HEK293 (cell line): Measurements from ENCODE around the gene CLCNKA.
A peak's percentile ranks its signal among the peaks of the same experiment; 100 is the strongest.

Experiments used
- GLIS1 ChIP-seq: fragments of 450-650 bp; formaldehyde crosslinking; IDR thresholded peaks from 2 replicates; pipeline ENCODE4 v1.5.1; 2016; ENCODE audit warnings: missing biosample characterization, missing genetic modification characterization
- KLF16 ChIP-seq: fragments of 450-650 bp; formaldehyde crosslinking; IDR thresholded peaks from 2 replicates; pipeline ENCODE4 v1.5.1; 2017; ENCODE audit warnings: missing biosample characterization, missing genetic modification characterization
- KLF7 ChIP-seq: fragments of 450-650 bp; formaldehyde crosslinking; IDR thresholded peaks from 2 replicates; pipeline ENCODE4 v1.5.1; 2016; ENCODE audit warnings: missing biosample characterization, missing genetic modification characterization, borderline replicate concordance
- ZBTB21 ChIP-seq: fragments of 450-650 bp; formaldehyde crosslinking; IDR thresholded peaks from 2 replicates; pipeline ENCODE4 v1.5.1; 2017; ENCODE audit warnings: missing biosample characterization, missing genetic modification characterization
- ZBTB7A ChIP-seq: fragments of 450-650 bp; formaldehyde crosslinking; IDR thresholded peaks from 2 replicates; pipeline ENCODE4 v1.5.1; 2016; ENCODE audit warnings: low read depth, missing biosample characterization, missing genetic modification characterization
- ZFP69B ChIP-seq: fragments of 450-650 bp; formaldehyde crosslinking; IDR thresholded peaks from 2 replicates; pipeline ENCODE4 v1.5.1; 2016; ENCODE audit warnings: missing biosample characterization, missing genetic modification characterization
- ZNF112 ChIP-seq: fragments of 450-650 bp; formaldehyde crosslinking; IDR thresholded peaks from 2 replicates; pipeline ENCODE4 v1.5.0; 2017; ENCODE audit warnings: missing biosample characterization, missing genetic modification characterization
- ZNF184 ChIP-seq: fragments of 450-650 bp; IDR thresholded peaks from 2 replicates; pipeline ENCODE4 v1.5.1; 2018; ENCODE audit warnings: missing biosample characterization, mild to moderate bottlenecking, missing genetic modification characterization
- ZNF2 ChIP-seq: fragments of 450-650 bp; formaldehyde crosslinking; IDR thresholded peaks from 2 replicates; pipeline ENCODE4 v1.5.1; 2016; ENCODE audit warnings: missing biosample characterization, missing genetic modification characterization
- ZNF221 ChIP-seq: fragments of 450-650 bp; formaldehyde crosslinking; IDR thresholded peaks from 2 replicates; pipeline ENCODE4 v1.5.1; 2017; ENCODE audit warnings: missing biosample characterization, missing genetic modification characterization, borderline replicate concordance
- ZNF223 ChIP-seq: fragments of 450-650 bp; formaldehyde crosslinking; IDR thresholded peaks from 2 replicates; pipeline ENCODE4 v1.5.1; 2016; ENCODE audit warnings: missing biosample characterization, missing genetic modification characterization
- ZNF311 ChIP-seq: fragments of 450-650 bp; formaldehyde crosslinking; IDR thresholded peaks from 2 replicates; pipeline ENCODE4 v1.5.1; 2017; ENCODE audit warnings: missing biosample characterization, missing genetic modification characterization, borderline replicate concordance
- ZNF514 ChIP-seq: fragments of 450-650 bp; formaldehyde crosslinking; IDR thresholded peaks from 2 replicates; pipeline ENCODE4 v1.5.1; 2016; ENCODE audit warnings: missing biosample characterization, missing genetic modification characterization
- ZNF596 ChIP-seq: fragments of 450-650 bp; IDR thresholded peaks from 2 replicates; pipeline ENCODE4 v1.5.0; 2018; ENCODE audit warnings: missing biosample characterization, mild to moderate bottlenecking, missing genetic modification characterization, moderate library complexity
- ZNF677 ChIP-seq: fragments of 450-650 bp; IDR thresholded peaks from 2 replicates; pipeline ENCODE4 v1.5.0; 2018; ENCODE audit warnings: missing biosample characterization, mild to moderate bottlenecking, missing genetic modification characterization, moderate library complexity
- ZNF768 ChIP-seq: fragments of 450-650 bp; formaldehyde crosslinking; IDR thresholded peaks from 2 replicates; pipeline ENCODE4 v1.5.1; 2018; ENCODE audit warnings: missing biosample characterization, mild to moderate bottlenecking, missing genetic modification characterization
- TF ChIP-seq, protein P1 (sequence below): fragments of 450-650 bp; formaldehyde crosslinking; IDR thresholded peaks from 2 replicates; pipeline ENCODE4 v1.5.1; 2016; ENCODE audit warnings: missing biosample characterization, missing genetic modification characterization, low read depth
- TF ChIP-seq, protein P2 (sequence below): fragments of 450-650 bp; formaldehyde crosslinking; IDR thresholded peaks from 2 replicates; pipeline ENCODE4 v1.5.1; 2016; ENCODE audit warnings: missing biosample characterization, missing genetic modification characterization
- TF ChIP-seq, protein P3 (sequence below): fragments of 450-650 bp; formaldehyde crosslinking; IDR thresholded peaks from 2 replicates; pipeline ENCODE4 v1.5.1; 2016; ENCODE audit warnings: missing biosample characterization, missing genetic modification characterization
- TF ChIP-seq, protein P4 (sequence below): fragments of 450-650 bp; formaldehyde crosslinking; IDR thresholded peaks from 2 replicates; pipeline ENCODE4 v1.5.1; 2016; ENCODE audit warnings: missing biosample characterization, missing genetic modification characterization, borderline replicate concordance
- TF ChIP-seq, protein P5 (sequence below): fragments of 450-650 bp; formaldehyde crosslinking; conservative IDR thresholded peaks from 2 replicates; pipeline ENCODE4 v1.5.1; 2016; ENCODE audit warnings: low read depth, missing biosample characterization, missing genetic modification characterization
- TF ChIP-seq, protein P6 (sequence below): fragments of 450-650 bp; formaldehyde crosslinking; IDR thresholded peaks from 2 replicates; pipeline ENCODE4 v1.5.1; 2016; ENCODE audit warnings: missing biosample characterization, missing genetic modification characterization
- TF ChIP-seq, protein P7 (sequence below): fragments of 450-650 bp; formaldehyde crosslinking; IDR thresholded peaks from 2 replicates; pipeline ENCODE4 v1.5.1; 2016; ENCODE audit warnings: missing biosample characterization, missing genetic modification characterization
- TF ChIP-seq, protein P8 (sequence below): fragments of 450-650 bp; formaldehyde crosslinking; IDR thresholded peaks from 2 replicates; pipeline ENCODE4 v1.5.1; 2016; ENCODE audit warnings: missing biosample characterization, missing genetic modification characterization

Gene CLCNKA

DNA sequence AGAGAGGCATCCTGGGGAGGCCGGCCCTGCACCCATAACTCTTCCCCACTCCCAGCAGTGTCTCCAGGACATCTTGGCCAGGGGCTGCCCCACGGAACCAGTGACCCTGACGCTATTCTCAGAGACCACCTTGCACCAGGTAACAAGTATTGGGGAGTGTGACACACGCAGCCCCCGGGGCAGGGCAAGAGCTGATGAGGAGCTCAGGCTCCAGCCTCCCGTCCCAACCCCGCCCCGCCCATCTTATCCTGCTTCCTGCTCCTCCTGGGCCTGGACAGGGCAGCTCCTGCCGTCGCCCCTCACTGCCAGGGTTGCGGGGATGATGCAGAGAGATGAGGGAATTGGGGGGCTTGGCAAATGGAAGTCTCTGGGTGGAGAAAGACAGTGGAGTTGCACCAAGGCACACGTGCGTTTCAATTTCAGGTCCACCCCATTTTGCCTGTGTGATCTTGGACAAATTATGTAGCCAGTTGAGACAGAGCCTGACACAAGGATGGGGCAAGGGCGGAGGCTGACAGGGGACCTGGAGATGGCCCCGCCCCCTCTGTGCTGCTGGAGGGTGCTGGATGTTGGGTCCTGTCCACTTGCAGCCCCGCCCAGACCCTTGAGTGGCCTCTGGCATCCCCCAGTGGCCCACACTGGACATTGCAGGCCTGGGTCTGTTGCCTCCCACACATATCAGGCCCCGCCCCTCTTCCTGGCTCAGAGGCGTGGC is 10.7 kb downstream of the CLCNKA start (continued):
- TF ChIP-seq ZNF677: no peak
- TF ChIP-seq ZNF514: no peak
- TF ChIP-seq ZBTB21 (tag by site-specific recombination): no peak
- no peak for TF ChIP-seq ZFP69B (tag by site-specific recombination)
- TF ChIP-seq, protein P1, sequence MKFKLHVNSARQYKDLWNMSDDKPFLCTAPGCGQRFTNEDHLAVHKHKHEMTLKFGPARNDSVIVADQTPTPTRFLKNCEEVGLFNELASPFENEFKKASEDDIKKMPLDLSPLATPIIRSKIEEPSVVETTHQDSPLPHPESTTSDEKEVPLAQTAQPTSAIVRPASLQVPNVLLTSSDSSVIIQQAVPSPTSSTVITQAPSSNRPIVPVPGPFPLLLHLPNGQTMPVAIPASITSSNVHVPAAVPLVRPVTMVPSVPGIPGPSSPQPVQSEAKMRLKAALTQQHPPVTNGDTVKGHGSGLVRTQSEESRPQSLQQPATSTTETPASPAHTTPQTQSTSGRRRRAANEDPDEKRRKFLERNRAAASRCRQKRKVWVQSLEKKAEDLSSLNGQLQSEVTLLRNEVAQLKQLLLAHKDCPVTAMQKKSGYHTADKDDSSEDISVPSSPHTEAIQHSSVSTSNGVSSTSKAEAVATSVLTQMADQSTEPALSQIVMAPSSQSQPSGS: no peak
- no peak for TF ChIP-seq ZNF223
- no peak for TF ChIP-seq ZNF2 (tag by site-specific recombination)
- TF ChIP-seq, protein P2, sequence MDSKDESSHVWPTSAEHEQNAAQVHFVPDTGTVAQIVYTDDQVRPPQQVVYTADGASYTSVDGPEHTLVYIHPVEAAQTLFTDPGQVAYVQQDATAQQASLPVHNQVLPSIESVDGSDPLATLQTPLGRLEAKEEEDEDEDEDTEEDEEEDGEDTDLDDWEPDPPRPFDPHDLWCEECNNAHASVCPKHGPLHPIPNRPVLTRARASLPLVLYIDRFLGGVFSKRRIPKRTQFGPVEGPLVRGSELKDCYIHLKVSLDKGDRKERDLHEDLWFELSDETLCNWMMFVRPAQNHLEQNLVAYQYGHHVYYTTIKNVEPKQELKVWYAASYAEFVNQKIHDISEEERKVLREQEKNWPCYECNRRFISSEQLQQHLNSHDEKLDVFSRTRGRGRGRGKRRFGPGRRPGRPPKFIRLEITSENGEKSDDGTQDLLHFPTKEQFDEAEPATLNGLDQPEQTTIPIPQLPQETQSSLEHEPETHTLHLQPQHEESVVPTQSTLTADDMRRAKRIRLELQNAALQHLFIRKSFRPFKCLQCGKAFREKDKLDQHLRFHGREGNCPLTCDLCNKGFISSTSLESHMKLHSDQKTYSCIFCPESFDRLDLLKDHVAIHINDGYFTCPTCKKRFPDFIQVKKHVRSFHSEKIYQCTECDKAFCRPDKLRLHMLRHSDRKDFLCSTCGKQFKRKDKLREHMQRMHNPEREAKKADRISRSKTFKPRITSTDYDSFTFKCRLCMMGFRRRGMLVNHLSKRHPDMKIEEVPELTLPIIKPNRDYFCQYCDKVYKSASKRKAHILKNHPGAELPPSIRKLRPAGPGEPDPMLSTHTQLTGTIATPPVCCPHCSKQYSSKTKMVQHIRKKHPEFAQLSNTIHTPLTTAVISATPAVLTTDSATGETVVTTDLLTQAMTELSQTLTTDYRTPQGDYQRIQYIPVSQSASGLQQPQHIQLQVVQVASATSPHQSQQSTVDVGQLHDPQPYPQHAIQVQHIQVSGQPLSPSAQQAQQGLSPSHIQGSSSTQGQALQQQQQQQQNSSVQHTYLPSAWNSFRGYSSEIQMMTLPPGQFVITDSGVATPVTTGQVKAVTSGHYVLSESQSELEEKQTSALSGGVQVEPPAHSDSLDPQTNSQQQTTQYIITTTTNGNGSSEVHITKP: no peak
- TF ChIP-seq, protein P3, sequence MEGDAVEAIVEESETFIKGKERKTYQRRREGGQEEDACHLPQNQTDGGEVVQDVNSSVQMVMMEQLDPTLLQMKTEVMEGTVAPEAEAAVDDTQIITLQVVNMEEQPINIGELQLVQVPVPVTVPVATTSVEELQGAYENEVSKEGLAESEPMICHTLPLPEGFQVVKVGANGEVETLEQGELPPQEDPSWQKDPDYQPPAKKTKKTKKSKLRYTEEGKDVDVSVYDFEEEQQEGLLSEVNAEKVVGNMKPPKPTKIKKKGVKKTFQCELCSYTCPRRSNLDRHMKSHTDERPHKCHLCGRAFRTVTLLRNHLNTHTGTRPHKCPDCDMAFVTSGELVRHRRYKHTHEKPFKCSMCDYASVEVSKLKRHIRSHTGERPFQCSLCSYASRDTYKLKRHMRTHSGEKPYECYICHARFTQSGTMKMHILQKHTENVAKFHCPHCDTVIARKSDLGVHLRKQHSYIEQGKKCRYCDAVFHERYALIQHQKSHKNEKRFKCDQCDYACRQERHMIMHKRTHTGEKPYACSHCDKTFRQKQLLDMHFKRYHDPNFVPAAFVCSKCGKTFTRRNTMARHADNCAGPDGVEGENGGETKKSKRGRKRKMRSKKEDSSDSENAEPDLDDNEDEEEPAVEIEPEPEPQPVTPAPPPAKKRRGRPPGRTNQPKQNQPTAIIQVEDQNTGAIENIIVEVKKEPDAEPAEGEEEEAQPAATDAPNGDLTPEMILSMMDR: peak; percentile 79; the same call in 1 of the 2 replicates
- peak; percentile 47; the same call in 1 of the 2 replicates for TF ChIP-seq KLF7 (tag by site-specific recombination)
- TF ChIP-seq, protein P4, sequence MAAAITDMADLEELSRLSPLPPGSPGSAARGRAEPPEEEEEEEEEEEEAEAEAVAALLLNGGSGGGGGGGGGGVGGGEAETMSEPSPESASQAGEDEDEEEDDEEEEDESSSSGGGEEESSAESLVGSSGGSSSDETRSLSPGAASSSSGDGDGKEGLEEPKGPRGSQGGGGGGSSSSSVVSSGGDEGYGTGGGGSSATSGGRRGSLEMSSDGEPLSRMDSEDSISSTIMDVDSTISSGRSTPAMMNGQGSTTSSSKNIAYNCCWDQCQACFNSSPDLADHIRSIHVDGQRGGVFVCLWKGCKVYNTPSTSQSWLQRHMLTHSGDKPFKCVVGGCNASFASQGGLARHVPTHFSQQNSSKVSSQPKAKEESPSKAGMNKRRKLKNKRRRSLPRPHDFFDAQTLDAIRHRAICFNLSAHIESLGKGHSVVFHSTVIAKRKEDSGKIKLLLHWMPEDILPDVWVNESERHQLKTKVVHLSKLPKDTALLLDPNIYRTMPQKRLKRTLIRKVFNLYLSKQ (tag by site-specific recombination): no peak
- TF ChIP-seq, protein P5, sequence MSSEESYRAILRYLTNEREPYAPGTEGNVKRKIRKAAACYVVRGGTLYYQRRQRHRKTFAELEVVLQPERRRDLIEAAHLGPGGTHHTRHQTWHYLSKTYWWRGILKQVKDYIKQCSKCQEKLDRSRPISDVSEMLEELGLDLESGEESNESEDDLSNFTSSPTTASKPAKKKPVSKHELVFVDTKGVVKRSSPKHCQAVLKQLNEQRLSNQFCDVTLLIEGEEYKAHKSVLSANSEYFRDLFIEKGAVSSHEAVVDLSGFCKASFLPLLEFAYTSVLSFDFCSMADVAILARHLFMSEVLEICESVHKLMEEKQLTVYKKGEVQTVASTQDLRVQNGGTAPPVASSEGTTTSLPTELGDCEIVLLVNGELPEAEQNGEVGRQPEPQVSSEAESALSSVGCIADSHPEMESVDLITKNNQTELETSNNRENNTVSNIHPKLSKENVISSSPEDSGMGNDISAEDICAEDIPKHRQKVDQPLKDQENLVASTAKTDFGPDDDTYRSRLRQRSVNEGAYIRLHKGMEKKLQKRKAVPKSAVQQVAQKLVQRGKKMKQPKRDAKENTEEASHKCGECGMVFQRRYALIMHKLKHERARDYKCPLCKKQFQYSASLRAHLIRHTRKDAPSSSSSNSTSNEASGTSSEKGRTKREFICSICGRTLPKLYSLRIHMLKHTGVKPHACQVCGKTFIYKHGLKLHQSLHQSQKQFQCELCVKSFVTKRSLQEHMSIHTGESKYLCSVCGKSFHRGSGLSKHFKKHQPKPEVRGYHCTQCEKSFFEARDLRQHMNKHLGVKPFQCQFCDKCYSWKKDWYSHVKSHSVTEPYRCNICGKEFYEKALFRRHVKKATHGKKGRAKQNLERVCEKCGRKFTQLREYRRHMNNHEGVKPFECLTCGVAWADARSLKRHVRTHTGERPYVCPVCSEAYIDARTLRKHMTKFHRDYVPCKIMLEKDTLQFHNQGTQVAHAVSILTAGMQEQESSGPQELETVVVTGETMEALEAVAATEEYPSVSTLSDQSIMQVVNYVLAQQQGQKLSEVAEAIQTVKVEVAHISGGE (tag by site-specific recombination): no peak
- no peak for TF ChIP-seq ZNF112
- TF ChIP-seq, protein P6, sequence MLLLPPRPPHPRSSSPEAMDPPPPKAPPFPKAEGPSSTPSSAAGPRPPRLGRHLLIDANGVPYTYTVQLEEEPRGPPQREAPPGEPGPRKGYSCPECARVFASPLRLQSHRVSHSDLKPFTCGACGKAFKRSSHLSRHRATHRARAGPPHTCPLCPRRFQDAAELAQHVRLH: no peak
- no peak for TF ChIP-seq ZBTB7A (tag by site-specific recombination)
- TF ChIP-seq, protein P7, sequence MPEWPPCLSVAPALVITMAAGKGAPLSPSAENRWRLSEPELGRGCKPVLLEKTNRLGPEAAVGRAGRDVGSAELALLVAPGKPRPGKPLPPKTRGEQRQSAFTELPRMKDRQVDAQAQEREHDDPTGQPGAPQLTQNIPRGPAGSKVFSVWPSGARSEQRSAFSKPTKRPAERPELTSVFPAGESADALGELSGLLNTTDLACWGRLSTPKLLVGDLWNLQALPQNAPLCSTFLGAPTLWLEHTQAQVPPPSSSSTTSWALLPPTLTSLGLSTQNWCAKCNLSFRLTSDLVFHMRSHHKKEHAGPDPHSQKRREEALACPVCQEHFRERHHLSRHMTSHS (tag by site-specific recombination): no peak
- peak; percentile 21; the same call in 1 of the 2 replicates for TF ChIP-seq GLIS1
- TF ChIP-seq ZNF768 (tag by site-specific recombination): no peak
- no peak for TF ChIP-seq ZNF596
- no peak for TF ChIP-seq ZNF184
- TF ChIP-seq, protein P8, sequence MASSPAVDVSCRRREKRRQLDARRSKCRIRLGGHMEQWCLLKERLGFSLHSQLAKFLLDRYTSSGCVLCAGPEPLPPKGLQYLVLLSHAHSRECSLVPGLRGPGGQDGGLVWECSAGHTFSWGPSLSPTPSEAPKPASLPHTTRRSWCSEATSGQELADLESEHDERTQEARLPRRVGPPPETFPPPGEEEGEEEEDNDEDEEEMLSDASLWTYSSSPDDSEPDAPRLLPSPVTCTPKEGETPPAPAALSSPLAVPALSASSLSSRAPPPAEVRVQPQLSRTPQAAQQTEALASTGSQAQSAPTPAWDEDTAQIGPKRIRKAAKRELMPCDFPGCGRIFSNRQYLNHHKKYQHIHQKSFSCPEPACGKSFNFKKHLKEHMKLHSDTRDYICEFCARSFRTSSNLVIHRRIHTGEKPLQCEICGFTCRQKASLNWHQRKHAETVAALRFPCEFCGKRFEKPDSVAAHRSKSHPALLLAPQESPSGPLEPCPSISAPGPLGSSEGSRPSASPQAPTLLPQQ: no peak
- no peak for TF ChIP-seq ZNF311 (tag by site-specific recombination)
- TF ChIP-seq KLF16 (tag by site-specific recombination): 0 out of 2 replicates have a peak, but pooled peaks have one; percentile 26
- TF ChIP-seq ZNF221 (tag by site-specific recombination): no peak
